GM21737 (cell line): Measurements from ENCODE around the gene CLDN9.
"Not testable (repeated sequence)": the region's sequence is repeated elsewhere in the genome, so short reads cannot be mapped to it uniquely, and the experiment has no call there.

Experiments used
- ATAC-seq: cut with Tn5 transposase; IDR thresholded peaks from one replicate; pipeline ENCODE4 v1.9.1; 2021; ENCODE audit warnings: mild to moderate bottlenecking, moderate library complexity; ENCODE audit not compliant: unreplicated experiment

Gene CLDN9

DNA sequence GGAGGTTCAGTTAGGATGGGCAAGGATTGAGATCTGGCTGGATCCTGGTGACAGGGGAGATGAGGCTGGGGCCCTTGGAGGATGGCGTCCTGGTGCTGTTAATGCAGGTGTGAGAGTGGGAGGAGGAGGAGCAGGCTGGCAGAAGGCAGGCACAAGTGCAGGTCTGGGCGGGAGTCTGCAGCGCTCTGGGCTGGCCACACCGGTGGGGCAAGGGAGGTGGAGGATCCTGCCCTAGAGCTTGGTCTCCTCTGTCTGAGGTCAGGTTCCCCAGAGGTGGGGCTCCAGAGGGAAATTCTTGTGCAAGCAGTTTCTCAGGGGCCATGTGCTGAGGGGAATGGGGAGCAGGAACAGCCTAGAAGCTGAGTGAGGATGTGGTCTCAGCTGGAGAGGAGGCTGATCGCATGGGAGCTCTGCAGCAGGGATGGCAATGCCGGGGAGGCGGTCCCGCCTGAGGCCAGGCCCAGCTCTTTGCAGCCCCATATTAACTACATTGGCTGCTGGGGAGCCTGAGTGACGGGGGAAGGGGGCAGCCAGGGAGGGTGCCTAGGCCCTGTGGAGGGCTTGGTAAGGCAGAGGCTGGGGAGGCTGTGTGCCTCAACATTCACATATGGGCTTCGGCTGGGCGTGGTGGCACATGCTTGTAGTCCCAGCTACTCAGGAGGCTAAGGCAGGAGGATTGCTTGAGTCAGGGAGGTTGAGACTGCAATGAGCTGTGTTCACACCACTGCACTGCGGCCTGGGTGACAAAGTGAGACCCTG lies 40.0 kb downstream of the CLDN9 start:
- not testable (repeated sequence) for ATAC-seq

DNA sequence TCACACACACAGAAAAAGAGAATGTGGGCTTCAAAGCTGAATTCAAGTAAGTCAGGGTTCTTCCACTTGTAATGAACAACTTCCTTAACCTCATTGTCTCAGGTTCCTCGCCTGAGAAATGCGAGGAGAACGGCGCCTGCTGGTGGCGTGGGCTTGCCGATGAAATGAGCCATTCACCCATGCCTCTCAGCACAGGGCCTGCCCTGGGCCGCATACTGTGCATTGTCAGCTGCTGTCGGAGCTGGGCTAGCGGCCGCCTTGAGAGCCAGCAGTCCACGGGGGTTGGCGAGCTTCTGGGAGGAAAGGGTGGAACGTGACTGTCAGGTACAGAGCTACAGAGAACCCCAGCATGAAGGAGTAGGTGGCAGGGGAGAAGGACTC lies 40.6 kb downstream of the CLDN9 start:
- not testable (repeated sequence) for ATAC-seq

DNA sequence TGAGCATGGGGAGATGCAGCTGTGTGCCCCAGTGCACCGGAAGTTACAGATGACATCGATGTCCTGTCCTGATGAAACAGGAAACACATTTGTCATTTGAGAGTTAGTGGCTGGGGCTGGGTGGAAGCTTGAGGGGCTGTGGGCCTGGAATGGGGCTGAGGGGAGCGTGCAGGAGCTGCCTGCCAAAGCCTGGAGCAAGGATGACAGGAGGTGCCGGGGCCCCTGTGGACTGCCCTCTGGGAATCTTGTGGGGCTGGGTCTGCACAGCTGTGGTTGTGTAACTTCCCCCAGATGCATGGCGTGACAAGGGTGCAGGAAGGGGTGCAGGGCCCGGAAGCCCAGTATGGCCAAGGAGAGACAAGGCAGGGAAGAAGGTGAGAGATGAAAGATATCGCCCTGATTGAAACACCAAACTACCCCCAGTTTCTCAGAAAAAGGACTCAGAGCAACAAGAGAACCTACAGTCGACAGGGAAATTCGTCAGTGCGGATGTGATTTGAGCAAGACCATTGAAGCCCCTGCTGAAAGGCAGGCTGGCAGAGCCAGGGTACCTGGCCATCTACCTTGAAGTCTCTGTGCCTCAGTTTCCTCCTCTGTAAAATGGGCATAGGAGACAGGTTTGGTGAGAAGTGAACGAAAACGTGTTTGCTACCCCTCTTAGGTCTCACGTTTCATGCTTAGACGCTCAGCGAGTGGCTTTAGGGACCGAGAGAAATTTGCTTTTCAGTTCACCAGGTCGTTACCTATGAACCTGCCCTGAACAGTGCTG lies 42.4 kb downstream of the CLDN9 start:
- ATAC-seq, result no peak

DNA sequence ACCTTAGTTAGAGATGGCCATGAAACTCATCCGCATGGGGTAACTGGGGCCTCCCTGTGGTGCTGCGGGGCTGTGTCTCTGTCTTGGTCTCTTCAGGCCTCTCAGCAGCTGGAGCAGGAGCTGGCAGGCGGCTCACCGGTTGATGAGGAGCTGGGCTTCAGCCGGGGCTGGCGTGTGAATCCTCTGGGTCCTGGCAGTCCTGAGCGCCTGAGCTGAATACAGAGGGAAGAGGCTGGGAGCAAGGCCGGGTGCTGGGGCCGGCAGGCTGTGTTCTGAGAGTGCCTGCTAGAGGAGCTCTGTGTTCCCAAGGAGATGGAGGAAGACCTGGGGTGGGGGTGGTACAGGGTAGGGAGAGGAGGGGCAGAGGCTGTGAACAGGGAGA lies 43.0 kb downstream of the CLDN9 start:
- ATAC-seq, result not testable (repeated sequence)

DNA sequence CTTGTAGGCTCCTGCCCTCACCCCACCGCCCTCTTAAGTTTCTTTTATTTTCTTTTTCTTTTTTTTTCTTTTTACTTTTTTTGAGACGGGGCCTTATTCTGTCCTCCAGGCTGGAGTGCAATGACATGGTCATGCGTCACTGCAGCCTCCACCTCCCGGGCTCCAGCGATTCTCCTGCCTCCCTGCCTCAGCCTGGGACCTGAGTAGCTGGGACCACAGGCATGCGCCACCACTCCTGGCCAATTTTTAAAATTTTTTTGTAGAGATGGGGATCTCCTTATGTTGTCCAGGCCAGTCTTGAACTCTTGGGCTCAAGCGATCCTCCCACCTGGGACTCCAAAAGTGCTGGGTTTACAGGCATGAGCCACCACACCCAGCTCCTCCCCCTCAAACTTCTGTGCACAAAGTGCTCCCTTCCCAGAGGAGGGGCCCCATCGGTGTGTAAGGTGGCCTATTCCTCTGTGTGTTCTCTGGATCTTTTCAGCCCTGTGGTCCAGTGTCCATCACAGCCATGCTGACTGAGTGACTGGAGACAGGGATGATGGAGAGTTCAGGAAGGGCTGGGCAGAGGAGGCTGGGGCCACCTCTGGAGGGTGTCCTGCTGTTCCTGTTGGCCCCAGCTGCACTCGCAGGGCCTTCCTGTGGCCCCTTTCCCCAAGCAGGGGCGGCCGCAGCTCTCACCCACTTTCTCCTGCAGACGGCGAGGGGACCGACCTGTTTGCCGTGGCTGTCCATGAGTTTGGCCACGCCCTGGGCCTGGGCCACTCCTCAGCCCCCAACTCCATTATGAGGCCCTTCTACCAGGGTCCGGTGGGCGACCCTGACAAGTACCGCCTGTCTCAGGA lies 43.8 kb downstream of the CLDN9 start:
- no peak for ATAC-seq

DNA sequence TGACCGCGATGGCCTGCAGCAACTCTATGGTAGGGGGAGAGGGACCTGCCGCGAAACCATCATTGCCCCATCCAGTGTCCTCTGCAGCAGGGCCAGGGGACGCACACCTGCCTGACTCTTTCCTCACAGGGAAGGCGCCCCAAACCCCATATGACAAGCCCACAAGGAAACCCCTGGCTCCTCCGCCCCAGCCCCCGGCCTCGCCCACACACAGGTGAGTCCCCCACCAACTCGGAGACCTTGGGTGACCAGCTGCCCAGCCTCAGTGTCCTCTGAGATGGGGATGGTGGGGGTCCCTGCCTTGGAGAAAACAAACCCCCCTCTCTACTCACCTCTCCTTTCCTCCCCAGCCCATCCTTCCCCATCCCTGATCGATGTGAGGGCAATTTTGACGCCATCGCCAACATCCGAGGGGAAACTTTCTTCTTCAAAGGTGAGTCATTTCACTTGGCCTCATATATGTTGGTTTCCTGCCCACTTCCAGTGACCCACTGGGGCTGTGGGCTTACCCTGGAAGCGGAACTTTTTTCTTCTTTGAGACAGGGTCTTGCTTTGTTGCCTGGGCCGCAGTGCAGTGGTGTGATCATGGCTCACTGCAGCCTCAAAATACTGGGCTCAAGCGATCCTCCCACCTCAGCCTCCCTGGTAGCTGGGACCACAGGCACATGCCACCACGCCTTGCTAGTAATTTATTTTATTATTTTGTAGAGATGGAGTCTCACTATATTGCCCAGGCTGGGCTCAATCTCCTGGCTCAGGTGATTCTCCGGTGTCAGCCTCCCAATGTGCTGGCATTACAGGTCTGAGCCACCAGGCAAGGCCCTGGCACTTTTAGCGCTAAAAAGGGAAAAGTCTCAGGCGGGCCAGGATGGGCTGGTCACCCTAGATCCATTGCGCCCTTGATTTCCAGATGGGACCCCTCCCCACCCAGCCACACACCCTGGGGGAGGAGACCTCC lies 44.7 kb downstream of the CLDN9 start:
- ATAC-seq, result no peak

DNA sequence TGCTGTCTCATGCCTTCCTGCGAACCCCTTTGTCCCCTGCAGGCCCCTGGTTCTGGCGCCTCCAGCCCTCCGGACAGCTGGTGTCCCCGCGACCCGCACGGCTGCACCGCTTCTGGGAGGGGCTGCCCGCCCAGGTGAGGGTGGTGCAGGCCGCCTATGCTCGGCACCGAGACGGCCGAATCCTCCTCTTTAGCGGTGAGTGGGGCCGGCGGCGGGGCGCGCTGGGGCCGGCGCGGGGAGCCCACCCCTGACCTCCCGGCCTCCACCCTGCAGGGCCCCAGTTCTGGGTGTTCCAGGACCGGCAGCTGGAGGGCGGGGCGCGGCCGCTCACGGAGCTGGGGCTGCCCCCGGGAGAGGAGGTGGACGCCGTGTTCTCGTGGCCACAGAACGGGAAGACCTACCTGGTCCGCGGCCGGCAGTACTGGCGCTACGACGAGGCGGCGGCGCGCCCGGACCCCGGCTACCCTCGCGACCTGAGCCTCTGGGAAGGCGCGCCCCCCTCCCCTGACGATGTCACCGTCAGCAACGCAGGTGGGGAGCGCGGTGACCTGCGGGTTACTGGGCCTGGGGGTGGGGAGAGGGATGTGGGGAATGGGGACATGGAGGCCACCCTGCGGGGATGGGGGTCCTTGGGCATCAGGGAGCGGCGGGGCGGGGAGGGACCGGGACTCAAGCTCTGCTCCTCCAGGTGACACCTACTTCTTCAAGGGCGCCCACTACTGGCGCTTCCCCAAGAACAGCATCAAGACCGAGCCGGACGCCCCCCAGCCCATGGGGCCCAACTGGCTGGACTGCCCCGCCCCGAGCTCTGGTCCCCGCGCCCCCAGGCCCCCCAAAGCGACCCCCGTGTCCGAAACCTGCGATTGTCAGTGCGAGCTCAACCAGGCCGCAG lies 45.7 kb downstream of the CLDN9 start:
- no peak for ATAC-seq

DNA sequence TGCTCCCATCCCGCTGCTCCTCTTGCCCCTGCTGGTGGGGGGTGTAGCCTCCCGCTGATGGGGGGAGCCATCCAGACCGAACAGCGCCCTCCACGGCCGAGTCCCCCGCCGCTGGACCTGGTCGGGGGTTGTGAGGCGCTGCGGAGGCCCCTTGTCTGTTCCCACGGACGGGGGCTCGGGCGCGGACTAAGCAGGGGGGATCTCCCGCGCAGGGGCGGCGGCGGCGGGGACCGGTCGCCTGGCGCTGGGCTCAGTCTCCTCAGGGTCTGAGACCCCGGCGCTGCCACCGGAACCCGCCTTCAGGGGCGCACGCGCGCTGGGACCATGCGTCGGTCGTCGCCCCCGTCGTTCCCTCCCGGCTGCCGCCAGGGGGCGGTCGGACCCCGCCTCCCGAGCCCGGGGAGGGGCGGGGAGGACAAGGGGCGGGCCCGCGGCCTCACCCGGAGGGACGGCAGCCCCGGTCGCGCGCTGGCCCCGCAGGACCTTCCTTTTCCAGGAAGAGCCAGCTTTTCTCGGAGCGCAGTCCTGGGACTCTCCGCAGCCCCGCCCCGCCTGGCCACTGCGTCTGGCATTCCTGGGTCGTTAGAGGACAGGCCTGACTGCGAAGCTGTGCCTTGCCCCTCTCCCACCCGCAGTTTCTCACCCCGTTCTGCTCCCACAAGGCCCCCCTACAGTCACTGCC lies 46.5 kb downstream of the CLDN9 start:
- ATAC-seq, result peak; percentile 74

DNA sequence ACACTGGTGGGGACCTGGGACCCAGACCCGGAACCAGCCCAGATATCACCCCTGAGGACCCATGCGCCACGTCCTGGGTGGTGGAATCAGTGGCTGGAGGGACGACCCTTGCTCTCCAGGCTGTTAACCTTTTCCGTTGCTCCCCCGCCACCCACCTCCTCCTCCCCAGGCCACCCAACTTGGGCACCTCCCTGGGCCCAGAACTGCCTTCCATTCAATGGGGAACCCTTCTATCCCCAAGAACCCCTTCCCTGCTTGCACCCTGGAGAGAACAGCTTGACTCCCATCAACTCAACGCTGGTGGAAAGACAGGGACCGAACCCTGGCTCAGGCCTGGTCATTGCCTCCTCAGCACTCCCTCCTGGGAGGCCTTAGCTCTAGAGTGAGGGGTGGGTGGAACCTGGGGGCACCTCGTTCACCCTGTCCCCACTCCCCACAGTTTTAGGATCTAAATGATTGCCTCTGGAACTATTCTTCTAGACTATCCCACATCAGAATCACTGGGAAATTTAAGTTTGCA lies 47.1 kb downstream of the CLDN9 start:
- peak; percentile 4 for ATAC-seq

DNA sequence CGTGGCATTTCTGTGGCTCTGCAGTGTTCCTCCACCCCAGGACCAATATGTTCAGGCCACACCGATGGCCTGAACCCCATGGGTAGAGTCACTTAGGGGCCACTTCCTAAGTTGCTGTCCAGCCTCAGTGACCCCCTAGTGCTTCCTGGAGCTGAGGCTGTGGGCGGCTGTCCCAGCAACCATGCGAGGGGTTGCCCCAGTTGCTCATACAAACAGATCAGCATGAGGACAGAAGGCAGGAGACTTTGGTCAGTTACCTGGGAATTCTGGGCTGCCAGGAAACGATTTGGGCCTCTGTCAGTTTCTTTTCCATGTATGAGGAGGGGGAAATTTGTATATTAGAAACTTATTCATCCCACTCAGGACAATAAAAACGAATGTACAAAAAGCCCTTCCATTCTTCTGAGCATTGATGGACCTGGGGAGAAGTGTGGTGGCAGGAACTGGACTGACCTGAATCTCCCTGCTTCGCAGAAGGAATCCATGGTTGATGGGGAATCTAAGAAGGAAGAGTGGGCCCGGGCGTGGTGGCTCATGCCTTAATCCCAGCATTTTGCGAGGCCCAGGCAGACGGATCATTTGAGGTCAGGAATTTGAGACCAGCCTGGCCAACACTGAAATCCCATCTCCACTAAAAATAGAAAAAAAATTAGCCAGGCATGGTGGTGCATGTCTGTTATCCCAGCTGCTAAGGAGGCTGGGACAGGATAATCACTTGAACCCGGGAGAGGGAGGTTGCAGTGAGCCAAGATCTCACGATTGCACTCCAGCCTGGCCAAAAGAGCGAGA lies 47.8 kb downstream of the CLDN9 start:
- ATAC-seq, result no peak

DNA sequence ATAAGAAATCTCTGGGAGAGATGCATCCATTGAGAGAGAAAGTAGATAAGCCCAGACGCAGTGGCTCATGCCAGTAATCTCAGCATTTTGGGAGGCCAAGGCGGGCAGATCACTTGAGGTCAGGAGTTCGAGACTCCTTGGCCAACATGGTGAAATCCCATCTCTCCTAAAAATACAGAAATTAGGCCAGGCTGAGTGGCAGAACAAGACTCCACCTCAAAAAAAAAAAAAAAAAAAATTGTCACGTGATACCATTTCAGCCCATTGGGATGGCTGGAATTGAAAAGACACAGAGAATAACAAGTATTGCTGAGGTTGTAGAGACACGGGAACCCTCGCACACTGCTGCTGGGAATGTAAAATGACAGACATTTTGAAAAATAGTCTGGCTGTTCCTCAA lies 49.8 kb downstream of the CLDN9 start:
- ATAC-seq, result no peak

DNA sequence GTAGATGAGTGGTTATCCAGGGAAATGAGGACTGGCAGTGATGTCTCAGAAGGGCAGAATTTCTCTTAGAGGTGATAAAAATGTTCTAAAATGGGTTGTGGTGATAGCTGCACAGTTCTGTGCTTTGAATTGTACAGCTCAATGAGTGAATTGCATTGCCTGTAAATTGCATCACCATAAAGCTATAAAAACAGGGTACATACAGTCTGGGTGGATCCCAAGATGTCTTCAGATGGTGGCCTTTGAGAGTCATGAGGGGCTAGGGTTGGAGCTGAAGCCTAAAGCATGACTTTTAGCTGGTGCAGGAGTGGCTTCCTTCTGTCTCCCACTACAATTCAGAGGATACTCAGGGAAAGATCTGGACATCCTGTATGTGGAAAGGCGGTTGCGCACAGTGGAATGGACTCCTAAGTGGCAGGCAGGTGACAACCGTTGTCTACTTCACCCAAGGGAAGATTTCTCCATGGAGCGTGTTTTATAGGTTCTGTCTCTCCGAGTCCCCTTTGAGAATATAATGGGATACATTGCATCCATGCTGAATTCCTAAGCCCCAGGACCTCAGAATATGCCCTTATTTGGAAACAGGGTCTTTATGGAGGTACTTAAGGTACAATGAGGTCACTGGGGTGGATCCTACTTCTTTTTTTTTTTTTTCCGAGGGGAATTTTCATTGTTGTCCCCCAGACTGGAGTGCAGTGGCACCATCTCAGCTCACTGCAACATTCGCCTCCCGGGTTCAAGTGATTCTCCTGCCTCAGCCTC lies 51.1 kb downstream of the CLDN9 start:
- ATAC-seq, result no peak
